A549 (cell line): ENCODE results near the gene GNB5. TPM values are rescaled to one million over a fixed set of nuclear protein-coding genes. Genes with fewer than 3 reads are reported as not detected.

Experiments used
- ATAC-seq, 2 experiments: fragments of 200-7000 bp in 1 of 2; fragments of >200 bp in 1 of 2; cut with Nextera tagmentation in 1 of 2; cut with Tn5 transposase in 1 of 2; 3 replicates each; pipeline versions ENCODE4 v1.8.0 to v1.9.1; 2018 to 2020; ENCODE audit warnings: mild to moderate bottlenecking in 1 of 2, moderate library complexity in 1 of 2
- CTCF ChIA-PET: fragments of 300-600 bp; sonication (Branson Sonifier 250); formaldehyde crosslinking; extraction: SDS; loops from one replicate; lab custom pipeline; 2021; ENCODE audit warnings: antibody characterized with exemption, inconsistent platforms; lab: Yijun Ruan, JAX
- POLR2A ChIA-PET: fragments of 350-600 bp; formaldehyde crosslinking; extraction: SDS; loops from one replicate; lab custom pipeline; 2021; ENCODE audit warnings: antibody characterized with exemption, inconsistent platforms; lab: Yijun Ruan, JAX
- DNase-seq, 2 experiments: peaks; one replicate each; pipeline versions ENCODE4 v3.0.0 to v3.0.0-alpha.2; 2011 to 2016; ENCODE audit warnings: low read depth in 1 of 2, low spot score in 1 of 2
- FAIRE-seq: peaks from 2 replicates; lab custom pipeline; 2011; peaks lifted over from hg19 to GRCh38; lab: Jason Lieb, UNC
- H3K27ac ChIP-seq, 2 experiments: fragments of >200 bp; sonication (Bioruptor Twin); formaldehyde crosslinking; 3 replicates each; pipeline ENCODE4 v1.5.1; 2016 to 2017
- H3K4me1 ChIP-seq: fragments of >200 bp; sonication (Bioruptor Twin); formaldehyde crosslinking; 3 replicates; pipeline ENCODE4 v1.6.1; 2016
- H3K4me2 ChIP-seq: fragments of >200 bp; sonication (Bioruptor Twin); formaldehyde crosslinking; 3 replicates; pipeline ENCODE4 v1.6.1; 2016
- H3K4me3 ChIP-seq: fragments of >200 bp; sonication (Bioruptor Twin); formaldehyde crosslinking; 3 replicates; pipeline ENCODE4 v1.5.1; 2016
- H3K9me3 ChIP-seq: fragments of >200 bp; sonication (Bioruptor Twin); formaldehyde crosslinking; 3 replicates; pipeline ENCODE4 v1.6.1; 2016
- CBX2 ChIP-seq: fragments of 200-600 bp; sonication (generic); IDR thresholded peaks from 2 replicates; pipeline ENCODE4 v1.6.1; 2016; ENCODE audit warnings: low read depth, mild to moderate bottlenecking, borderline replicate concordance
- CEBPB ChIP-seq, 2 experiments: fragments of >200 bp in 1 of 2; sonication (Bioruptor Twin) in 1 of 2; formaldehyde crosslinking in 1 of 2; IDR thresholded peaks; 2 replicates each; pipeline ENCODE4 v1.6.1; 2012 to 2016
- EHF ChIP-seq: fragments of 250-450 bp; sonication (Bioruptor Pico); IDR thresholded peaks from 2 replicates; pipeline ENCODE4 v1.5.0; 2020; ENCODE audit warnings: mild to moderate bottlenecking
- EP300 ChIP-seq, 2 experiments: fragments of >200 bp; sonication (Bioruptor Twin); formaldehyde crosslinking; IDR thresholded peaks; 2 replicates in 1 of 2; 3 replicates in 1 of 2; pipeline ENCODE4 v1.6.1; 2016 to 2017
- ESRRA ChIP-seq: fragments of 150-350 bp; IDR thresholded peaks from 2 replicates; pipeline ENCODE4 v1.6.1; 2014; ENCODE audit warnings: mild to moderate bottlenecking, low read length, borderline replicate concordance
- FOSL2 ChIP-seq, 2 experiments: fragments of 450-650 bp in 1 of 2; fragments of >200 bp in 1 of 2; sonication (Bioruptor Twin) in 1 of 2; formaldehyde crosslinking; IDR thresholded peaks; 2 replicates each; pipeline versions ENCODE4 v1.5.0 to v1.6.1; 2016 to 2020; ENCODE audit warnings: mild to moderate bottlenecking in 1 of 2, moderate library complexity in 1 of 2
- FOXS1 ChIP-seq: fragments of 250-450 bp; sonication (Bioruptor Pico); IDR thresholded peaks from 2 replicates; pipeline ENCODE4 v1.5.0; 2020; ENCODE audit warnings: mild to moderate bottlenecking, moderate library complexity
- GATA3 ChIP-seq: IDR thresholded peaks from 2 replicates; pipeline ENCODE4 v1.6.1; 2012; ENCODE audit warnings: borderline replicate concordance
- HES2 ChIP-seq: fragments of >200 bp; sonication (Bioruptor Twin); formaldehyde crosslinking; IDR thresholded peaks from 2 replicates; pipeline ENCODE4 v1.6.1; 2016
- HMGXB4 ChIP-seq: fragments of 250-450 bp; sonication (Bioruptor Pico); IDR thresholded peaks from 2 replicates; pipeline ENCODE4 v1.5.0; 2021; ENCODE audit warnings: mild to moderate bottlenecking, moderate library complexity, borderline replicate concordance
- HOXB5 ChIP-seq: fragments of 250-450 bp; sonication (Bioruptor Pico); IDR thresholded peaks from 2 replicates; pipeline ENCODE4 v1.5.0; 2020; ENCODE audit warnings: mild to moderate bottlenecking, moderate library complexity
- JUN ChIP-seq, 2 experiments: fragments of >200 bp; sonication (Bioruptor Twin); formaldehyde crosslinking; IDR thresholded peaks; 2 replicates in 1 of 2; 3 replicates in 1 of 2; pipeline ENCODE4 v1.6.1; 2016 to 2017
- JUNB ChIP-seq: fragments of >200 bp; sonication (Bioruptor Twin); formaldehyde crosslinking; IDR thresholded peaks from 2 replicates; pipeline ENCODE4 v1.6.1; 2016
- MAFK ChIP-seq: fragments of 450-650 bp; IDR thresholded peaks from 2 replicates; pipeline ENCODE4 v1.6.1; 2014; ENCODE audit not compliant: partially characterized antibody
- MAX ChIP-seq: IDR thresholded peaks from 2 replicates; pipeline ENCODE4 v1.6.1; 2012
- NFE2L2 ChIP-seq: fragments of 150-350 bp; conservative IDR thresholded peaks from 2 replicates; pipeline ENCODE4 v1.6.1; 2014; ENCODE audit warnings: low read length
- NPAS2 ChIP-seq: fragments of 250-450 bp; sonication (Bioruptor Pico); IDR thresholded peaks from 2 replicates; pipeline ENCODE4 v1.8.0; 2022; ENCODE audit warnings: mild to moderate bottlenecking, moderate library complexity, borderline replicate concordance
- RARB ChIP-seq: fragments of 250-450 bp; sonication (Bioruptor Pico); IDR thresholded peaks from 2 replicates; pipeline ENCODE4 v1.8.0; 2021; ENCODE audit warnings: mild to moderate bottlenecking, moderate library complexity
- TP53 ChIP-seq: fragments of 250-450 bp; sonication (Bioruptor Pico); IDR thresholded peaks from 2 replicates; pipeline ENCODE4 v1.5.0; 2021; ENCODE audit warnings: mild to moderate bottlenecking, moderate library complexity
- ZC3H11A ChIP-seq: fragments of 450-650 bp; IDR thresholded peaks from 2 replicates; pipeline ENCODE4 v1.6.1; 2014; ENCODE audit warnings: antibody characterized with exemption, mild to moderate bottlenecking
- WGBS: methylation state at CpG from one replicate; pipeline ENCODE4 v1.1.6; 2017; ENCODE audit errors: missing lambda C conversion rate; 5-methylcytosine and 5-hydroxymethylcytosine counted together
- polyA plus RNA-seq, 4 experiments: library from polyadenylated mRNA; depleted of rRNA in 3 of 4; stranded (reverse); fragments of >200 nt; fragmentation: RNase III in 1 of 4; extraction: RNeasy Plus Mini Kit Qiagen cat#74134 plus additional on column Dnase treatment in 1 of 4; gene quantifications; 2 replicates in 3 of 4; 3 replicates in 1 of 4; pipeline ENCODE4 v1.2.3, GENCODE V29; 2011 to 2017
- TF ChIP-seq, protein P1 (sequence below): fragments of 450-650 bp; IDR thresholded peaks from 2 replicates; pipeline ENCODE4 v1.6.1; 2014; ENCODE audit warnings: antibody characterized with exemption
- TF ChIP-seq, protein P2 (sequence below): fragments of >200 bp; sonication (Bioruptor Twin); formaldehyde crosslinking; IDR thresholded peaks from 3 replicates; pipeline ENCODE4 v1.6.1; 2016

GNB5 gene
- polyA plus RNA-seq, 2 of the 4 experiments (the other 2 are of a cell fraction) = 57.2 to 67.5 TPM

DNA sequence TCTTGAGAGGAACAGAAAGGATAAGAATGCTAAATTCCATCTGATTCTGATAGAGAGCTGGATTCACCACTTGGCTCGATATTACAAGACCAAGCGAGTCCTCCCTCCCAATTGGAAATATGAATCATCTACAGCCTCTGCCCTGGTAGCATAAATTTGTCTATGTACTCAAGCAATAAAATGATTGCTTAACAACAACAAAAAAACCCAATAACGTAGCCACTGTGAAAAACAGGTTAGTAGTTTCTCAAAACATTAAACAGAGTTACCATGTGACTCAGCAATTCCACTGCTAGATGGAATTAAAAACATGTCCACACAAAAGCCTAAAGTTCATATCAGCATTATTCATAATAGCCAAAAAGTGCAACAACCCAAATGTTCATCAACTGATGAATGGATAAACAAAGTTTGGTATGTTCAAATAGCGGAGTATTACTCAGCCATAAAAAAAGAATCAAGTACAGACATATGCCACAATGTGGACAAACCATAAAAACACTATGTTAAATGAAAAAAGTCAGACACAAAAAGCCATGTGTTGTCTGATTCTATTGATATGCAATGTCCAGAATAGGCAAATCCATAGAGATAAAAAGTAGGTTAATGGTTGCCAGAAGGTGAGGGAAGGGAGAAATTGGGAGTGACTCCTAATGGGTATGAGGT is 95.5 kb downstream of the GNB5 start:
- CTCF ChIA-PET = interaction anchor here (1.0 to 1.8 kb wide), 2 partner anchors 32 to 48 kb away, joined by 3 to 4 read pairs; no protein-coding TSS in a partner anchor
- peaks cover 2% of the 10 kb centered on the region; the same call in 1 of the 3 replicates for H3K9me3 ChIP-seq
- no peak for TF ChIP-seq CBX2
- no peak for TF ChIP-seq NPAS2 (CRISPR knock-in tag)
- peak; percentile 100 for TF ChIP-seq MAFK
- TF ChIP-seq, protein P1, sequence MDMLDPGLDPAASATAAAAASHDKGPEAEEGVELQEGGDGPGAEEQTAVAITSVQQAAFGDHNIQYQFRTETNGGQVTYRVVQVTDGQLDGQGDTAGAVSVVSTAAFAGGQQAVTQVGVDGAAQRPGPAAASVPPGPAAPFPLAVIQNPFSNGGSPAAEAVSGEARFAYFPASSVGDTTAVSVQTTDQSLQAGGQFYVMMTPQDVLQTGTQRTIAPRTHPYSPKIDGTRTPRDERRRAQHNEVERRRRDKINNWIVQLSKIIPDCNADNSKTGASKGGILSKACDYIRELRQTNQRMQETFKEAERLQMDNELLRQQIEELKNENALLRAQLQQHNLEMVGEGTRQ = no peak
- TF ChIP-seq JUN (IDR thresholded peaks at IDR 0.05) = peak; percentile 63 to 79; a peak in 4 of 5 replicates
- TF ChIP-seq ESRRA = no peak
- TF ChIP-seq MAX = peak; percentile 40; the same call in 1 of the 2 replicates
- peak; percentile 78 to 88; a peak in 3 of 5 replicates for TF ChIP-seq EP300 (IDR thresholded peaks at IDR 0.05)
- no peak for TF ChIP-seq TP53 (CRISPR knock-in tag)
- TF ChIP-seq JUNB = peak; percentile 90
- no peak for TF ChIP-seq HOXB5 (CRISPR knock-in tag)
- peak; percentile 80; the same call in 1 of the 2 replicates for TF ChIP-seq FOSL2 (IDR thresholded peaks at IDR 0.05)
- peak; percentile 94 for TF ChIP-seq FOSL2 (CRISPR knock-in tag; IDR thresholded peaks at IDR 0.05)
- TF ChIP-seq GATA3 = peak; percentile 84; the same call in 1 of the 2 replicates
- peak; percentile 87 to 96 for TF ChIP-seq CEBPB (IDR thresholded peaks at IDR 0.05)
- TF ChIP-seq NFE2L2 = peak; percentile 92
- no peak for TF ChIP-seq HMGXB4 (CRISPR knock-in tag)
- no peak for TF ChIP-seq ZC3H11A
- peak; percentile 54; the same call in 1 of the 2 replicates for TF ChIP-seq HES2
- no peak for TF ChIP-seq EHF (CRISPR knock-in tag)
- TF ChIP-seq, protein P2, sequence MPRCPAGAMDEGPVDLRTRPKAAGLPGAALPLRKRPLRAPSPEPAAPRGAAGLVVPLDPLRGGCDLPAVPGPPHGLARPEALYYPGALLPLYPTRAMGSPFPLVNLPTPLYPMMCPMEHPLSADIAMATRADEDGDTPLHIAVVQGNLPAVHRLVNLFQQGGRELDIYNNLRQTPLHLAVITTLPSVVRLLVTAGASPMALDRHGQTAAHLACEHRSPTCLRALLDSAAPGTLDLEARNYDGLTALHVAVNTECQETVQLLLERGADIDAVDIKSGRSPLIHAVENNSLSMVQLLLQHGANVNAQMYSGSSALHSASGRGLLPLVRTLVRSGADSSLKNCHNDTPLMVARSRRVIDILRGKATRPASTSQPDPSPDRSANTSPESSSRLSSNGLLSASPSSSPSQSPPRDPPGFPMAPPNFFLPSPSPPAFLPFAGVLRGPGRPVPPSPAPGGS = peak; percentile 73; the same call in 1 of the 3 replicates
- no peak; the same call in 1 of the 2 replicates for TF ChIP-seq FOXS1 (CRISPR knock-in tag)
- no peak for TF ChIP-seq RARB (CRISPR knock-in tag)
- FAIRE-seq = no peak
- peak; percentile 57 for ATAC-seq
- WGBS = 26% methylated on average over 4 of the region's 4 CpGs
- POLR2A ChIA-PET = no interaction called here
- H3K27ac ChIP-seq = peak overlapping the region; percentile 83 to 91
- DNase-seq = peak; percentile 28 to 87
- peaks cover 43% of the 10 kb centered on the region for H3K4me1 ChIP-seq
- H3K4me3 ChIP-seq = no peak overlapping the region
- H3K4me2 ChIP-seq = peak overlapping the region; percentile 67
